Coronary artery (tissue), 2 donors: Measurements from ENCODE around the gene ADGRL3.

Source experiments
- DNase-seq: peaks from one replicate; pipeline ENCODE4 v3.0.0-alpha.2; 2017; ENCODE audit warnings: low spot score
- H3K27ac ChIP-seq, 2 donors: fragments of 200-600 bp; sonication (generic); one replicate each; pipeline ENCODE4 v1.5.1; 2016 to 2019
- H3K4me3 ChIP-seq: fragments of 200-600 bp; sonication (generic); 2 replicates; pipeline ENCODE4 v1.5.1; 2016; ENCODE audit warnings: mild to moderate bottlenecking, moderate library complexity
- CTCF ChIP-seq: fragments of 200-600 bp; sonication (generic); IDR thresholded peaks from one replicate; pipeline ENCODE4 v1.5.1; 2019; ENCODE audit warnings: antibody characterized with exemption

ADGRL3 gene

GRCh38 chr4:61200187-61200915 lies at the start of gene ADGRL3:
Gene ADGRL3 (plus strand): TSS chr4:61200326.
- no peak for TF ChIP-seq CTCF
- Histone ChIP-seq H3K4me3 (peak within 1 kb of the TSS; percentile 89), H3K27ac (peak within 1 kb of the TSS; percentile 60 to 74)
- no peak for DNase-seq

- TF ChIP-seq CTCF, result no peak
- DNase-seq, result no peak
- H3K4me3 ChIP-seq, result no peak overlapping the region
- no peak overlapping the region for H3K27ac ChIP-seq
These were observed 47.7 kb upstream of the ADGRL3 start for GRCh38 chr4:61152433-61152832.

- no peak for DNase-seq
- H3K4me3 ChIP-seq, result no peak overlapping the region
- no peak overlapping the region for H3K27ac ChIP-seq
- no peak for TF ChIP-seq CTCF
These were observed 39.6 kb upstream of the ADGRL3 start for GRCh38 chr4:61160478-61160877.

- no peak for TF ChIP-seq CTCF
These were observed 38.0 kb upstream of the ADGRL3 start for GRCh38 chr4:61162116-61162515.

DNA sequence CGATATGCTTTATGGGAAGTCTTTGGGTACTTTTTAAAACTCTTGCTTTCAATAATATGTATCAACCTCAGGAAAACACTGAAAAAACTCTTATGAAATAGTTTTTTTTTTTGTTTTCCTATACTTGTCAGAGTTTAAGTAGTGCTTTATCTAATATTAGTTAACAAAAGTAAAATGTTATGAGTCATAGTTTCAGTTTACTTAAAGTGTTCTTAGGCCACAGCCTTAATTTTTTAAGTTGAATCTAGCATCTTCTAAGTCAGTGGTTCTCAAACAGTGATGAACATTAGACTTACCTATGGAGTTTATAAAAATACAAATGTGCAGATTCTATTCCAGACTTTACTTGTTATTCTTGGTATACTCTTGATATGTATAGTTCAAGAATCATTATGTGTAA lies 26.3 kb upstream of the ADGRL3 start:
- Histone ChIP-seq H3K4me3 (no peak overlapping the region), H3K27ac (no peak overlapping the region)
- DNase-seq, result no peak
- TF ChIP-seq CTCF, result no peak

More at GRCh38 chr4:61162116-61162515, 38.0 kb upstream of the ADGRL3 start:
- Histone ChIP-seq H3K4me3 (no peak overlapping the region), H3K27ac (no peak overlapping the region)
- DNase-seq, result no peak

- no peak for DNase-seq
- no peak overlapping the region for H3K4me3 ChIP-seq
- H3K27ac ChIP-seq, result no peak overlapping the region
- no peak for TF ChIP-seq CTCF
These were observed 24.6 kb upstream of the ADGRL3 start for GRCh38 chr4:61175495-61175894.

DNA sequence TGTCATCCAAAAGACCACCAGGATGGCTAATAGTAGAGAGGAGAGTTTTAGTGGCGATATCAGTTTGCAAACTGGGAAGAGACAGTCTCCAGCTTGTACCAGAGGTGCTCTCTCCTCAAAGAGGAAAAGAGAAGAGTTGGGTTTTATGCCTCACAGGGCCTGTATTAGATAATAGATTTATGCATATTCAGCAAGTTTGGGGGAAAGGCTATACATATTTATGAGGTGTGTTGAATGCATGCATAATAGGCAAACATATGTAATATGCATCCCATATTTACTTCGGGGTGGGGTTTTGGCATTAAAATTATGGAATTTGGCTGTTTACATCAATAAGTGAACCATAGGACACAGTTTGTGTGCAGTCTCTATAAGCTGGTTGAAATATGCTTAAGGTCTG lies 22.8 kb upstream of the ADGRL3 start:
- H3K4me3 ChIP-seq, result no peak overlapping the region
- TF ChIP-seq CTCF, result no peak
- no peak for DNase-seq
- no peak overlapping the region for H3K27ac ChIP-seq
